Measurements from ENCODE around the gene AP3D1.

The AP3D1 gene

DNA sequence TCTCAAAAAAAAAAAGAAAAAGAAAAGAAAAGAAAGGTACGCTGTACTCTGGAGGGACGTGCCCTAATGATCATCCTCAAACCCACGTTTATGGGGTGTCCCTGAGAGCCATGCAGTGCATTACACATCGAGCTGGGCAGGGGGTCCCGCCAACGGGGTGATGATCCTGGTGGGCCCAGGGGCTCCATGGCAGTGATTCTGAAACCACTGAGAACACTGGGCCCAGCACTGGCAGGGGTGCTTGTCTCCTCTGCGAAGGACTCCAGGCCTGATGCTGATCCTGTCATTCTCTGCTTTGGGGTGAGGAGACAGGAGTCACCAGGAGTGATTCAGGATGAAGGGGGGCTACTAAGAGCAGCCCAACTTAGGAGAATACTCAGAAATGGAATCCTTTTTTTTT lies 74.0 kb downstream of the AP3D1 start:
- no peak overlapping the region for H3K27ac ChIP-seq
- TF ChIP-seq, protein P1, sequence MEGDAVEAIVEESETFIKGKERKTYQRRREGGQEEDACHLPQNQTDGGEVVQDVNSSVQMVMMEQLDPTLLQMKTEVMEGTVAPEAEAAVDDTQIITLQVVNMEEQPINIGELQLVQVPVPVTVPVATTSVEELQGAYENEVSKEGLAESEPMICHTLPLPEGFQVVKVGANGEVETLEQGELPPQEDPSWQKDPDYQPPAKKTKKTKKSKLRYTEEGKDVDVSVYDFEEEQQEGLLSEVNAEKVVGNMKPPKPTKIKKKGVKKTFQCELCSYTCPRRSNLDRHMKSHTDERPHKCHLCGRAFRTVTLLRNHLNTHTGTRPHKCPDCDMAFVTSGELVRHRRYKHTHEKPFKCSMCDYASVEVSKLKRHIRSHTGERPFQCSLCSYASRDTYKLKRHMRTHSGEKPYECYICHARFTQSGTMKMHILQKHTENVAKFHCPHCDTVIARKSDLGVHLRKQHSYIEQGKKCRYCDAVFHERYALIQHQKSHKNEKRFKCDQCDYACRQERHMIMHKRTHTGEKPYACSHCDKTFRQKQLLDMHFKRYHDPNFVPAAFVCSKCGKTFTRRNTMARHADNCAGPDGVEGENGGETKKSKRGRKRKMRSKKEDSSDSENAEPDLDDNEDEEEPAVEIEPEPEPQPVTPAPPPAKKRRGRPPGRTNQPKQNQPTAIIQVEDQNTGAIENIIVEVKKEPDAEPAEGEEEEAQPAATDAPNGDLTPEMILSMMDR (IDR thresholded peaks at IDR 0.05), result no peak
- no peak for TF ChIP-seq ZFX (IDR thresholded peaks at IDR 0.05; ENCODE audit: borderline replicate concordance)

DNA sequence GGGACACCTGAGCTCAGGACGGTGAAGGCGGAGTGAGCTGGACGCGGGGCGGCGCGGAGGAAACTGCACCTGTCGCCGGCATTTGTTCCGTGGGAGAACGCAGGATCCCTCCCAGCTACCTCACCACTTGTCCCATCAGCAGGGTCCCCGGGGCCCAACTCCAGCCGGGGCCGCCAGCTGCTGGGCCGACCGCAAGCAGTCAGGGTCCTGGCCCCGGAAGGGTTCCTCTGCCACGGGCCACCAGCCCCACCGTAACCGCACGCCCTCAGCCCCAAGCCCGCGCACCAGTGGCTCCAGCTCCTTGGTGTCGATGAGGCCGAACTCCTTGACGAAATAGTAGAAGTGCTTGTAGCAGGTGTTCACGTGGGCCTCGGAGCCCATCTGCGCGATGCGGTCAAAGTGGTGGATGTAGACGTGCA lies 74.8 kb downstream of the AP3D1 start:
- no peak overlapping the region for H3K27ac ChIP-seq
- TF ChIP-seq, protein P1 (IDR thresholded peaks at IDR 0.05), result no peak
- no peak for TF ChIP-seq ZFX (IDR thresholded peaks at IDR 0.05; ENCODE audit: borderline replicate concordance)

DNA sequence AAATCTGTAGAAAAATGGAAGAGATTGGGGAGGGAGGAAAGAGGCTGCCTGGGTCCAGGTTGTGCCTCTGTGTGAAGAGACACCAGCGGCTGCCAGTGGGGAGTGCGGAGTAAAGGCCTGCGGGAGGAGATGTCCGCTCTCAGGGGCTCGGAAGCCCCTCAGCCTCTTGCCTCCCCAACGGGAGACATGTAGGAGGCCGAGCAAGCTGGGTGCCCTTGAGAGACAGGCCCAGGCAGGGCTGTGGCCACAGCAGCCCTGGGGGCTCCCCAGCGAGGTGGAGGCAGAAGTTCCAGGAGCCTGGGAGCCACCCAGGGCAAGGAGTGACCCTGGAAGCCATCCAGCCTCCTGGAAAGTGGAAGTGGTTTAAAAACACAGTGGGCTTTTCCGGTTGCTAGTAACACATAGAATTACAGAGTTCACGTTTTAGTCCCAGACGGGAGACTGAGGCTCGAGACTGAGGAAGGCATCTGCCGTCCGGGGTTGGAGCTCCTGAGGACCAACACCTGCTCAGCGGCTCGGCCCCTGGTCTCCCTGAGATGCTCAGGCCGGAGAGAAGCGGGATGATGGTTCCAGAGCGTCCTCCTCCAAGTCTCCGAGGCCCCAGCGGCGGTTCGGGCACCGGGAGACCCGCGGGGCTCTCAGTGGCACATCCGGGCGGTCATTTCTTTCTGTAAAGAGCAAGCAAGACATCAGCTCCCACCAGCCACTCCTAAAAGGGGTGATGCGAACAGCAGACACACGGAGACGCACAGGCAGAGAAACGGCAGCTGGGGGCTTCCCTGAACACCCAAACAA lies 78.4 kb downstream of the AP3D1 start:
- H3K27ac ChIP-seq, result no peak overlapping the region
- TF ChIP-seq, protein P1 (IDR thresholded peaks at IDR 0.05), result no peak
- TF ChIP-seq ZFX (IDR thresholded peaks at IDR 0.05; ENCODE audit: borderline replicate concordance), result no peak

DNA sequence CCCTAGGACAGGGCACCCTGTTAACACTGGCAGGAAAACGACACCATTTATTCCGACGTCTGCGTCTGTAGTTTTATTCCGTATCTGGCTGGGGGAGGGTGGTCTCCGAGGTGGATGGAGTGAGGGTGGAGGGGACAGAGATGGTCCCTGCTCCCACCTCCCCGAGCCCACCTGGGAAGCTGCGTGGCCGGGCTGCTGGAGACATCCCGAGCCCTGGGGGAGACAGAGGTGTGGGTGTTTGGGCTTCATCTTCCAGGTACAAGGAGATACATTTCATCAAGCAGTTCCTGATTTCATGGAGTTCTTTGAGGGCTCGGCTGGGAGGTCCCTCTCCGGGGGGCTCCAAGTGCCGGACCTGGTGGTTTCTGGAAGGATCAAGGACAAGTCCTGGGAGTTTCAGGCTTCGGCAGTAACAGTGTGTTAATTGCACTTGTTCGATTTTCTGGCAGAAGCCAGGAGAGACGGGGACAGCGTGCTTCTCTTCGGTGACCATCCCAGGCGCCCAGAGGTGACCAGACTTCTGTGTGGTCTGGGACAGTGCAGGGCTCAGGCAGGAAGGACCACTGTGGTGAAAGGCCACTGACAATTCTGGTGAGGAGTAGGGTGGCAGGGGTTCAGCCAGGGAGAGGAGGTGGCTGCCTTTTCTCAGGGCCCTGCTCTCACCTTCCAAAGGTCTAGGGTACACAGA lies 80.2 kb downstream of the AP3D1 start:
- H3K27ac ChIP-seq, result no peak overlapping the region
- TF ChIP-seq, protein P1 (IDR thresholded peaks at IDR 0.05), result no peak
- TF ChIP-seq ZFX (IDR thresholded peaks at IDR 0.05; ENCODE audit: borderline replicate concordance), result no peak

DNA sequence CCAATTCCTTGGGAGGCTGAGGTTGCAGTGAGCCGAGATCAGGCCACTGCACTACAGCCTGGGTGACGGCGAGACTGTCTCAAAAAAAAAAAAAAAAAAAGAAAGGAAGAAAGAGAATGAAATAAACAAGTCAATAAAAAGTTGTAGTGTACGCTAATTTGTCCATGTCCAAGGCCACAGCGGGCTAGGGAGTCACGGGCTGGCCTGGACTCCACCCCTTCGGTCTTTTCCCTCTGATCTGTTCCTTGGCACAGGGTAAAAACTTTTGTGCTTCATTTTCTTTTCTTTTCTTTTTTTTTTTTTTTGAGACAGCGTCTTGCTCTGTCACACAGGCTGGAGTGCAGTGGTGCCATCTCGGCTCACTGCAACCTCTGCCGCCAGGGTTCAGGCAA lies 80.9 kb downstream of the AP3D1 start:
- H3K27ac ChIP-seq, result no peak overlapping the region
- TF ChIP-seq, protein P1 (IDR thresholded peaks at IDR 0.05), result no peak
- no peak for TF ChIP-seq ZFX (IDR thresholded peaks at IDR 0.05; ENCODE audit: borderline replicate concordance)

DNA sequence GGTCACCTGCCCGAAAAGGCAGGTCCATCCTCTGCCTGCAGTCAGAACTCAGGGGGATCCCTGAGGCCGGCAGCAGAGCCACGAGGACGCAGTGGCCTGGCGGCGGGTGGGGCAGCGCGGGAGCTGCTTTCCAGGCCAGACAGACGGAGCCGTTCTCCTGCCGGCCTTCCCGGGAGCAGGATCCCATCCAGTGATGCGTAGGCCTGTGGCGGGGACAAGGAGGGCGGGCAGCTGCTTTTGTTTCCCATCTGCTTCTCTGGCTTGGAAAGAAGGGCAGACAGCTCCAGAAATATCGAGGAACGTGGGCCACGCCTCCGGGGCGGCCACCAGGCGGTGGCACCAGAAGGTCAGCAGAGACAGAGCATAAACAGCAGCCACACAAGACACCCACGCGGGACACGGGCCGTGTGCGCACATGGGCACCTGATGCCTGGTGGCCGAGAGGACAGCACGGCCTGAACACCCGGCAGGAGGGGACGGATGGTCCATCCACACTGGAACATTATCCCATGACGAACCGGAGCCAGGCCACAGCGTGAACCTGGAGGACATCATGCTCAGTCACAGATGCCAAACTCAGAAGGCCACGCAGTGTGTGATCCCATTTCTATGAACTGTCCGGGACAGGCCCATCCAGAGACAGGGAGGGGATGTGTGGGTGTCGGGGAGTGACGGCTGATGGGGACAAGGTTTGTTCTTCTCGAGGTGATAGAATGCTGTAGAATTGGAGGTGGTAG lies 86.4 kb downstream of the AP3D1 start:
- peak overlapping the region; percentile 99 for H3K27ac ChIP-seq
- TF ChIP-seq, protein P1 (IDR thresholded peaks at IDR 0.05), result no peak
- no peak for TF ChIP-seq ZFX (IDR thresholded peaks at IDR 0.05; ENCODE audit: borderline replicate concordance)
